Measurements from ENCODE around the gene IDE. TPM values are rescaled to one million over a fixed set of nuclear protein-coding genes. Genes with fewer than 3 reads are reported as not detected.

IDE gene
- total and polyA plus RNA-seq, 2 of the 13 experiments (the other 11 are each of a cell fraction or from before 2014, with no cell fraction given): 16.1 to 52.1 TPM

- no peak; the same call in 1 of the 2 replicates for TF ChIP-seq ISL2 (CRISPR knock-in tag; IDR thresholded peaks at IDR 0.05)
- peak; percentile 57; the same call in 1 of the 2 replicates for TF ChIP-seq NFKB2 (CRISPR knock-in tag; IDR thresholded peaks at IDR 0.05; ENCODE audit: borderline replicate concordance)
- peak; percentile 69 for TF ChIP-seq ARNT2 (CRISPR knock-in tag; IDR thresholded peaks at IDR 0.05; ENCODE audit: low read depth)
- peak; percentile 94 for TF ChIP-seq ZGPAT (CRISPR knock-in tag; IDR thresholded peaks at IDR 0.05)
- no peak for TF ChIP-seq ELK4 (CRISPR knock-in tag; IDR thresholded peaks at IDR 0.05; ENCODE audit: borderline replicate concordance)
- TF ChIP-seq TFE3 (CRISPR knock-in tag; IDR thresholded peaks at IDR 0.05): 0 out of 2 replicates have a peak, but pooled peaks have one; percentile 44
- no peak for TF ChIP-seq ZNF724P (CRISPR knock-in tag; IDR thresholded peaks at IDR 0.05; ENCODE audit: borderline replicate concordance)
- TF ChIP-seq RARG (CRISPR knock-in tag; IDR thresholded peaks at IDR 0.05; ENCODE audit: low read depth): peak; percentile 73; the same call in 1 of the 2 replicates
- no peak for TF ChIP-seq SNRNP70 (IDR thresholded peaks at IDR 0.05; ENCODE audit: low read depth, low read length)
- 0 out of 2 replicates have a peak, but pooled peaks have one; percentile 15 for TF ChIP-seq ZNF101 (CRISPR knock-in tag; IDR thresholded peaks at IDR 0.05; ENCODE audit: borderline replicate concordance, low read depth)
- peak; percentile 62; the same call in 1 of the 2 replicates for TF ChIP-seq ZNF557 (CRISPR knock-in tag; IDR thresholded peaks at IDR 0.05)
- TF ChIP-seq HNRNPL (IDR thresholded peaks at IDR 0.05; ENCODE audit: low read depth, low read length): no peak
- peak; percentile 58 for TF ChIP-seq SMAD3 (CRISPR knock-in tag; IDR thresholded peaks at IDR 0.05)
- peak; percentile 86 for TF ChIP-seq TBX2 (CRISPR knock-in tag; IDR thresholded peaks at IDR 0.05; ENCODE audit: borderline replicate concordance)
- TF ChIP-seq NRL (CRISPR knock-in tag; IDR thresholded peaks at IDR 0.05; ENCODE audit: borderline replicate concordance): peak; percentile 55; the same call in 1 of the 2 replicates
- peak; percentile 14; the same call in 1 of the 2 replicates for TF ChIP-seq ZMYM3 (CRISPR knock-in tag; IDR thresholded peaks at IDR 0.05)
- peak; percentile 61; the same call in 1 of the 2 replicates for TF ChIP-seq ZNF776 (CRISPR knock-in tag; IDR thresholded peaks at IDR 0.05)
- TF ChIP-seq REL (CRISPR knock-in tag; conservative IDR thresholded peaks at IDR 0.05): peak; percentile 41; the same call in 1 of the 2 replicates
- TF ChIP-seq GZF1 (CRISPR knock-in tag; IDR thresholded peaks at IDR 0.05): peak; percentile 72; the same call in 1 of the 2 replicates
- peak; percentile 88; the same call in 1 of the 2 replicates for TF ChIP-seq ARHGAP35 (CRISPR knock-in tag; IDR thresholded peaks at IDR 0.05; ENCODE audit: borderline replicate concordance)
- peak; percentile 82 for TF ChIP-seq KAT8 (CRISPR knock-in tag; IDR thresholded peaks at IDR 0.05)
- peak; percentile 62 for TF ChIP-seq IKZF5 (CRISPR knock-in tag; IDR thresholded peaks at IDR 0.05)
- peak; percentile 73 for TF ChIP-seq RXRA (CRISPR knock-in tag; IDR thresholded peaks at IDR 0.05)
- no peak; the same call in 1 of the 2 replicates for TF ChIP-seq FOSL2 (CRISPR knock-in tag; IDR thresholded peaks at IDR 0.05)
- TF ChIP-seq U2AF2 (IDR thresholded peaks at IDR 0.05; ENCODE audit: low read depth, low read length): peak; percentile 1; the same call in 1 of the 2 replicates
Observed at GRCh38 chr10:92573798-92574547, at the start of gene IDE (continued).

All from HepG2 (cell line).